ENCODE measurements around the gene SAT2.
"Not testable (repeated sequence)": the region's sequence is repeated elsewhere in the genome, so short reads cannot be mapped to it uniquely, and the experiment has no call there.

The SAT2 gene

DNA sequence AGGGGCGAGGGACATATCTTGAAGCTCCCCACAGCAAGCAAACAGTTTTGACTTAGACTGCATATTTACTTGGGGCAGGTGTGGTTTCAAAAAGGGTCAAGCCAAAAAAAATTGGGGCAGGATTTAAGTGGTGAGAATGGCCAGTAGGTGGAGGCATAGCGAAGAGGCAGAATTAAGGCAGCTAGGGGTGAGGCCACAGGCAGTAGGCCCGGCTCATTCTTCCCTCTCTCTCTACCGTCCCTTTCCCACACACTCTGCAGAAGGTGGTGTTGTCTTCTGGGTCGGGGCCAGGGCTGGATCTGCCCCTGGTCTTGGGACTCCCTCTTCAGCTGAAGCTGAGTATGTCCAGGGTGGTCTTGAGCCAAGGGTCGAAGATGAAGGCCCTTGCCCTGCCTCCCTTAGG, 4.9 kb upstream of the SAT2 start:
- no peak overlapping the region for H3K27ac ChIP-seq
- H3K27me3 ChIP-seq (replicated peaks), result no peaks in the 10 kb centered on the region
- in situ Hi-C loops (cut with HindIII; ENCODE audit: low pct_ligation_motif_present, low sequenced_read_pairs), result no loop called here
- H3K36me3 ChIP-seq (replicated peaks), result no peaks in the 10 kb centered on the region
- no peak for DNase-seq
- TF ChIP-seq CTCF (IDR thresholded peaks at IDR 0.05; ENCODE audit: low read depth, low read length, missing control alignments), result peak; percentile 73
- H3K4me3 ChIP-seq (ENCODE audit: low read depth, low read length), result no peak overlapping the region

GRCh38 chr17:7631398-7632380, 4.1 kb upstream of the SAT2 start:
- DNase-seq, result no peak
- in situ Hi-C loops (cut with HindIII; ENCODE audit: low pct_ligation_motif_present, low sequenced_read_pairs), result no loop called here
- TF ChIP-seq CTCF (IDR thresholded peaks at IDR 0.05; ENCODE audit: low read depth, low read length, missing control alignments), result no peak
- Histone ChIP-seq H3K27me3 (replicated peaks) (no peaks in the 10 kb centered on the region), H3K27ac (no peak overlapping the region), H3K36me3 (replicated peaks) (no peaks in the 10 kb centered on the region), H3K4me3 (ENCODE audit: low read depth, low read length) (no peak overlapping the region)

DNA sequence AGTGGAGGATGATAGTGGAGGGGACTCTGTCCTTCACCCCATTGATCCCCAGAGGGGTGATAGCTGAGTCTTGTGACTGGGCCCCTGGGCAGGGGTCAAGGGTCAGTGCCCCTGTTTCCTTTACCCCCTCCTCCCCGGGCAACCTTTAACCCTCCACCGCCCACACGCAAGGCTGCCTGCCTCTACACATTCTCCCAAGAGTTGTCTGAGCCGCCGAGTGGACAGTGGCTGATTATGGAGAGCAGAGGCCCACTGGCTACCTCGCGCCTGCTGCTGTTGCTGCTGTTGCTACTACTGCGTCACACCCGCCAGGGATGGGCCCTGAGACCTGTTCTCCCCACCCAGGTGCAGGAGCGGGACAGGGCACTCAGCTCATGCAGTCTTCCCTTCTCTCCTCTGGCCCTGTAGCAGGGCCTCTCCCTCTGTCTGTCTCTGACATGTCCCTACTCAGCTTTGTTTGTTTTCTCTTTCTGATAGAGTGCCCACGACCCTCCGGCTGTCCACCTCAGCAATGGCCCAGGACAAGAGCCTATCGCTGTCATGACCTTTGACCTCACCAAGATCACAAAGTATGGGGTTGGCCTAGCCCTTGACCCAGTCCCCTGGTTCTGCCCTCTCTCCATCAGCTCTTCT, 2.4 kb upstream of the SAT2 start, which contains the start of gene SHBG:
Gene SHBG, plus strand, starts transcription at position 197 of the 633 bp plus-strand sequence. Its CDS starts 38 bp downstream, at position 235.
- in situ Hi-C loops (cut with HindIII; ENCODE audit: low pct_ligation_motif_present, low sequenced_read_pairs), result no loop called here
- no peak for TF ChIP-seq CTCF (IDR thresholded peaks at IDR 0.05; ENCODE audit: low read depth, low read length, missing control alignments)
- Histone ChIP-seq H3K27me3 (replicated peaks) (no peaks in the 10 kb centered on the region), H3K27ac (no peak within 1 kb of the TSS), H3K4me3 (ENCODE audit: low read depth, low read length) (no peak within 1 kb of the TSS), H3K36me3 (replicated peaks) (no peaks in the 10 kb centered on the region)
- no peak for DNase-seq

DNA sequence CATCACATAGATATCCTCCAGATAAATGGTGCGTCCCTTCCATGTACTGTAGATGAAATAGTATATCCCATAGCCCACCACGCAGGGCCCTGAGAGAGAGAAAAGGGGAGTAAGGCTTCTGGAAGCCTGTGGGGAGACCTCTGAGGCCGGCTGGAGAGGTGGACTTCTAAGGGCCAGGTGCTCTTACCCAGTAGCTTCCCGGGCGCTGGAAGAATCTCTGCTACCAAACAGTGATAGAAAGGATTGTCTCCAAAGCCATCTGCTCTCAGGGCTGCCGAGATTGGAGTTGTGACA, 718 bp downstream of the SAT2 start:
- in situ Hi-C loops (cut with HindIII; ENCODE audit: low pct_ligation_motif_present, low sequenced_read_pairs), result no loop called here
- no peak for TF ChIP-seq CTCF (IDR thresholded peaks at IDR 0.05; ENCODE audit: low read depth, low read length, missing control alignments)
- H3K36me3 ChIP-seq (replicated peaks), result no peaks in the 10 kb centered on the region
- peak overlapping the region; percentile 82 for H3K4me3 ChIP-seq (ENCODE audit: low read depth, low read length)
- no peak for DNase-seq
- H3K27ac ChIP-seq, result no peak overlapping the region
- H3K27me3 ChIP-seq (replicated peaks), result no peaks in the 10 kb centered on the region

GRCh38 chr17:7626307-7626706, 1.3 kb downstream of the SAT2 start:
- Histone ChIP-seq H3K27ac (no peak overlapping the region), H3K27me3 (replicated peaks) (no peaks in the 10 kb centered on the region), H3K4me3 (ENCODE audit: low read depth, low read length) (no peak overlapping the region), H3K36me3 (replicated peaks) (no peaks in the 10 kb centered on the region)
- no peak for TF ChIP-seq CTCF (IDR thresholded peaks at IDR 0.05; ENCODE audit: low read depth, low read length, missing control alignments)
- in situ Hi-C loops (cut with HindIII; ENCODE audit: low pct_ligation_motif_present, low sequenced_read_pairs), result no loop called here
- no peak for DNase-seq

GRCh38 chr17:7625749-7626148, 1.9 kb downstream of the SAT2 start:
- H3K4me3 ChIP-seq (ENCODE audit: low read depth, low read length); H3K27me3 ChIP-seq (replicated peaks); H3K27ac ChIP-seq; DNase-seq; H3K36me3 ChIP-seq (replicated peaks); in situ Hi-C loops (cut with HindIII; ENCODE audit: low pct_ligation_motif_present, low sequenced_read_pairs): not testable (repeated sequence)
